ENCODE results near the gene ATP1A3. TPM values are rescaled to one million over a fixed set of nuclear protein-coding genes. Genes with fewer than 3 reads are reported as not detected.

ATP1A3 gene
- total RNA-seq, 1 experiment from 2014 or later, result 34.7 TPM

- no peak overlapping the region for H3K4me3 ChIP-seq (replicated peaks in 1 of 2; ENCODE audit: low read depth in 1 of 2, low read length in 2 of 2)
- POLR2A ChIA-PET, result no interaction called here
- RAD21 ChIA-PET (ENCODE audit: low non-redundant PET in 1 of 2, low total read pairs in 2 of 2, uncharacterized antibody in 2 of 2, unreplicated experiment in 2 of 2), result no interaction called here
- TF ChIP-seq ATF3 (IDR thresholded peaks at IDR 0.05), result no peak
- no peak for TF ChIP-seq FOSL1 (IDR thresholded peaks at IDR 0.05; ENCODE audit: low read depth)
- TF ChIP-seq JUND (IDR thresholded peaks at IDR 0.05), result no peak
- TF ChIP-seq SP1 (IDR thresholded peaks at IDR 0.05; ENCODE audit: low read depth), result no peak
- TF ChIP-seq RAD21 (IDR thresholded peaks at IDR 0.05; ENCODE audit: low read depth), result no peak
- no peak for TF ChIP-seq MAX (IDR thresholded peaks at IDR 0.05)
- TF ChIP-seq CBX3 (IDR thresholded peaks at IDR 0.05; ENCODE audit: low read depth), result no peak
- no peak for TF ChIP-seq ZNF274 (IDR thresholded peaks at IDR 0.05; ENCODE audit: low read depth, low read length)
- TF ChIP-seq ZBTB33 (IDR thresholded peaks at IDR 0.05; ENCODE audit: extremely low read depth, insufficient replicate concordance, low read length), result no peak
- TF ChIP-seq POLR2AphosphoS5 (IDR thresholded peaks at IDR 0.05; ENCODE audit: low read depth, low read length), result no peak
- TF ChIP-seq EGR1 (IDR thresholded peaks at IDR 0.05; ENCODE audit: low read depth), result no peak
- TF ChIP-seq ELF1 (IDR thresholded peaks at IDR 0.05; ENCODE audit: borderline replicate concordance, low read depth), result no peak
- no peak for TF ChIP-seq EZH2phosphoT487 (IDR thresholded peaks at IDR 0.05; ENCODE audit: borderline replicate concordance)
- TF ChIP-seq EZH2 (IDR thresholded peaks at IDR 0.05), result no peak
- TF ChIP-seq SRF (IDR thresholded peaks at IDR 0.05; ENCODE audit: low read depth), result no peak
- TF ChIP-seq CTCF (IDR thresholded peaks at IDR 0.05 in 2 of 3, conservative IDR thresholded peaks at IDR 0.05 in 1 of 3; ENCODE audit: borderline replicate concordance in 1 of 3, insufficient read depth in 1 of 3, low read depth in 2 of 3, low read length in 2 of 3), result no peak
- no peak for TF ChIP-seq TCF7L2 (IDR thresholded peaks at IDR 0.05; ENCODE audit: borderline replicate concordance, extremely low read depth, insufficient read depth, insufficient read length)
- CTCF ChIA-PET, result no interaction called here
- no peaks in the 10 kb centered on the region for H3K9me2 ChIP-seq (ENCODE audit: insufficient read depth)
- H3K79me2 ChIP-seq (ENCODE audit: insufficient read depth, low read length), result no peaks in the 10 kb centered on the region
- H3K36me3 ChIP-seq (ENCODE audit: control insufficient read depth in 1 of 2, insufficient read depth in 2 of 2, low read length in 2 of 2), result no peaks in the 10 kb centered on the region
- intact Hi-C loops (cut with micrococcal nuclease), result no loop called here
- DNase-seq (ENCODE audit: low read depth, low spot score), result no peak
- no peak overlapping the region for H2AFZ ChIP-seq (ENCODE audit: low read depth, low read length, poor library complexity, severe bottlenecking)
- ATAC-seq, result no peak
- H3K9ac ChIP-seq (ENCODE audit: low read length), result no peak overlapping the region
- no peaks in the 10 kb centered on the region for H3K27me3 ChIP-seq (ENCODE audit: insufficient read depth, low read length)
- no TSS peak for BruUV-seq (replicated peaks)
- H3K9me3 ChIP-seq (ENCODE audit: control insufficient read depth in 1 of 2, insufficient read depth in 1 of 2, low read depth in 1 of 2, low read length in 2 of 2), result no peaks in the 10 kb centered on the region
- H4K20me1 ChIP-seq (ENCODE audit: insufficient read depth), result no peaks in the 10 kb centered on the region
- no peak overlapping the region for H3K4me2 ChIP-seq (ENCODE audit: low read length)
- H3K4me1 ChIP-seq (ENCODE audit: control insufficient read depth in 1 of 2, insufficient read depth in 2 of 2, low read length in 2 of 2), result peaks cover 24 to 38% of the 10 kb centered on the region in 2 experiments
- peak overlapping the region; percentile 38; the same call in 1 of the 2 replicates for H3K27ac ChIP-seq (ENCODE audit: low read depth, low read length)
These were observed 33.1 kb downstream of the ATP1A3 start for GRCh38 chr19:41960973-41961372.
